Amniotic epithelial cell (primary cell): ENCODE data around the gene GOLGA6D.
"Not testable (repeated sequence)": the region's sequence is repeated elsewhere in the genome, so short reads cannot be mapped to it uniquely, and the experiment has no call there.

Source experiments
- DNase-seq: peaks from one replicate; pipeline ENCODE4 v3.0.0-alpha.2; 2010; ENCODE audit warnings: low read depth

Gene GOLGA6D

GRCh38 chr15:75333654-75334419 is 51.2 kb downstream of the GOLGA6D start:
- DNase-seq, result not testable (repeated sequence)

DNA sequence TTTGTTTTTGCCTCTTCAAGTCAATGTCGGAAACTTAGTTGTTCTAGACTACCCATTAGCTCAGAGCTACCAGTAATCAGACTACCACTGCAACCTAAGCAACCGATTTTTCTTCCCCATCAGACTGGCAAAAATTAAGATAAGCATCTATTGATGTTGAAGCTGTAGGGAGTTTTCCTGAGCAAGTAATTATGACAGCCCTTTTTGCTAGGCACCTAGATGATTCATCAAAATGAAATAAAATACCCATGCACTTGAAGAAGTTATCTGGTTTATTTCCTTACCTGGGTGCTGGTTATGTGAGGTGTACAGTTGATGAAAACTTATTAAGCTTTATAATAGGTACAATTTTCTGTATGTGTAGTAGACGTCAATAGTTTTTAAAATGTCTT is 52.7 kb downstream of the GOLGA6D start:
- no peak for DNase-seq

DNA sequence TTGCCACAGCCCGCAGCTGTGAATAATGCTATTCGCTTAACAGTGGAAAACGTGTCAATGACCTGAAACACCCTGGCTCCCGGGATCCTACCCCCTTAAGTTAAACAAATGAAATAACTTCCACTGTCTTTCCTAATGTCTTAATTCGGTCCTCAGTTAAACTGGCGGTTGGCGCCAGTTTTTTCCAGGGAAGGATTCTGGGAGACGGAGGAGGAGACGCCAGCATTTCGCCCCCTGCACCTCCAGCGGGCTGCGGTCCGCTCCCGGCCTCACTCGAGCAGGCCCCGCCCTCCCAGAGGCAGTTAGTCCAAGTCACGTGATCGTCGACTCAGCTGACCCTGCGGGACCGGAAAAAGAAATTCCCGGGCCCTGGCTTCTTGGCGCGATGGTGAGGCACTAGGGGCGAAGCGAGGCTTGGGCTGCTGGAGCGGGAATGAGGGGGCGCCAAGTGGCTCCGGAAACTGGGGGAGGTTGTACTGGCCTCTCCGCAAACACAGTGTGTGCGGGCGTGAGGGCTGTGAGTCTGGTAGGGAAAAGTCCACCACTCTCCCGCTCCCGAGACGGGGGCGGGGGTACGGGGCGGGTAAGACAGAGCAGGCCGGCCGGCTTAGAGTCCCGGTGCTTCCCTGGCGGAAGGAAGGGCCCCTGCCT is 53.2 kb downstream of the GOLGA6D start, which contains the start of gene COMMD4:
COMMD4 (plus strand) TSS at position 359 of the 651 bp plus-strand sequence; CDS start at position 386, 27 bp downstream.
- DNase-seq, result peak; percentile 93

DNA sequence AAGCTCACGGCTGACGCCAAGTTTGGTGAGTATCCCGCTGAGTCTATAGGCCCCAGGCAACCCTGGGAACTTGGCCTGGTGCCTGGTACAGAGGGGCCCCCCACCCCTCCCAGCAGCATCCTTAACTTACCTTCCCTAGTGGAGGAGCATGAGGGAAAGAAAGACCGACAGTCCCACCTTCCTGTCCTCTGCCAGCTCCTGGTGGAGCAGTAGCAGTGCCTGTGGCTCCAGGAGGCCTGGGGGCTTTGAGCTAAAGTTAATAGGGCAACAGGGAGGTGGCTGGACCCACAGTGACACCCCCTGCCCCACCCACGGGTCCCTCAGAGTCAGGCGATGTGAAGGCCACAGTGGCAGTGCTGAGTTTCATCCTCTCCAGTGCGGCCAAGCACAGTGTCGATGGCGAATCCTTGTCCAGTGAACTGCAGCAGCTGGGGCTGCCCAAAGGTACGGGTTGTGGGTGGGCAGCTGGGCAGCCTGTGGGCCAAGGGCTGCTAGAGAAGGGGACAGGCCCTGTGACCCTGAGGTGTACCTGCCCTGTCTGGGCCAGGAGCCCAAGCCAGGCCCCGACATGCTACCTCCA is 56.1 kb downstream of the GOLGA6D start:
- DNase-seq, result no peak

DNA sequence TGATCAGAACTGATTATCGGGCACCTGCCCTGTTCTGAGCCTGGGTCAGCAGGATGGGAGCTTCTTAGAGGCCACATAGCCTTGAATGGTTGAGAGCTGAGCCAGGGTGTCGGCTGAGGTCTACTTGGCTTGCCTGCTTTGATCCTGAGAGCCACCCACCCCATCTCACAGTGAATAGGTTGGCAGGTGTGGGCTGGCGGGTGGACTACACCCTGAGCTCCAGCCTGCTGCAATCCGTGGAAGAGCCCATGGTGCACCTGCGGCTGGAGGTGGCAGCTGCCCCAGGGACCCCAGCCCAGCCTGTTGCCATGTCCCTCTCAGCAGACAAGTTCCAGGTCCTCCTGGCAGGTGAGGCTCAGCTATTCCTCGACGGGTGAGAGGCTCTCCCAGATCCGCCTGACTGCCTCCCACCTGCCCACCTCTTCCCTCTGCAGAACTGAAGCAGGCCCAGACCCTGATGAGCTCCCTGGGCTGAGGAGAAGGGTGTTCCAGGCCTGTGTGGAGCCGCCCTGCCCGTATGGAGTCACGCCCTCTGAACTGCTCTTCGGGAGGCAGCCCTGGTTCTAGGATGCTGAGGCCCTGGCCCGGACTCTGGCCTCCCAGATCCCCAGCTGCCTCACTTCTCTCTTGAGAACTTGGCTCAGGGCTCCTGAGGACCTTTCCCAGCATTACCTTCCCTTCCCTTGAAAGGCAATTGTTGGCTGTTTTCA is 57.1 kb downstream of the GOLGA6D start:
- DNase-seq, result no peak

- no peak for DNase-seq
Observed at GRCh38 chr15:75342221-75342620, 59.6 kb downstream of the GOLGA6D start.

GRCh38 chr15:75343953-75344352 is 61.3 kb downstream of the GOLGA6D start:
- not testable (repeated sequence) for DNase-seq
